Amygdala (tissue), 56 donors: ENCODE data around the gene ILDR2.
A peak's percentile ranks its signal among the peaks of the same experiment; 100 is the strongest.

Experiments
- DNase-seq, 56 donors: peaks; one replicate each; lab custom pipeline; 2025; lab: John Stamatoyannopoulos, UW

ILDR2 gene

DNA sequence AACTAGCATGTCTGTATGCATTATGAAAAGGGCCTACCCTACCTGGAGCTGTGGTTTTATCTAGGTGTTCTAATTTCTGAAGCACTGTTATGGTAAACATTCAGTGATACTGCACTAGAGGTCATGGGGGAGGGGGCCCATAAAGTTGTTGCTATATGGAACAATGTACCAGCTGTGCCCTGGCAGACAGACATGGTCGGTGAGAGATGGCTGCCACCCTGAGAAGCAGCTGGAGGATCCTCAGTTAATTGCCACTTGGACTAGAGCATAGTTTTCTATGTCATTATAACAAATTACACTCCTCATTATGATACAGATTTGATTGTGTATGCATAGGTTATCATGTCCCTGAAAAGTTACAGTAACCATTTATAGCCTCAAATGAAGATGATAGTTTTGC, 45.4 kb downstream of the ILDR2 start:
- no peak for DNase-seq

DNA sequence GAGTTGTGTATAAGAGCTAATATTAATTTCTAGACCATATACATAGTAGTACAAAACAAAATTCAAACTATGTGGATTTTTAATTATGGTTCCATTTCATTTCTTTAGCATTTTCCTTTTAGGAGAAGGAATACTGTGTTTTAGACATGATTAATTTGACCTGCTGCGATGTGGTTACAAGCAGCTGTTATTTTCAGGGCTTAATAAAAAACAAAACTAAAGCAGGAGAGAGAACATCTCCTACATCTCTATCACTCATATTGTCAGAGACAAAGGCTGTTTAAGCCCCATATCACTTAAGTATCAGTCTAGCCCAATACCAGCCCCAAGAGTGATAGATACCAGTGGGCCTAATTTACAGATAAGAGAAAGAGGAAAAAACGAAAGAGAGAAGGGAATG, 47.6 kb downstream of the ILDR2 start:
- no peak for DNase-seq

DNA sequence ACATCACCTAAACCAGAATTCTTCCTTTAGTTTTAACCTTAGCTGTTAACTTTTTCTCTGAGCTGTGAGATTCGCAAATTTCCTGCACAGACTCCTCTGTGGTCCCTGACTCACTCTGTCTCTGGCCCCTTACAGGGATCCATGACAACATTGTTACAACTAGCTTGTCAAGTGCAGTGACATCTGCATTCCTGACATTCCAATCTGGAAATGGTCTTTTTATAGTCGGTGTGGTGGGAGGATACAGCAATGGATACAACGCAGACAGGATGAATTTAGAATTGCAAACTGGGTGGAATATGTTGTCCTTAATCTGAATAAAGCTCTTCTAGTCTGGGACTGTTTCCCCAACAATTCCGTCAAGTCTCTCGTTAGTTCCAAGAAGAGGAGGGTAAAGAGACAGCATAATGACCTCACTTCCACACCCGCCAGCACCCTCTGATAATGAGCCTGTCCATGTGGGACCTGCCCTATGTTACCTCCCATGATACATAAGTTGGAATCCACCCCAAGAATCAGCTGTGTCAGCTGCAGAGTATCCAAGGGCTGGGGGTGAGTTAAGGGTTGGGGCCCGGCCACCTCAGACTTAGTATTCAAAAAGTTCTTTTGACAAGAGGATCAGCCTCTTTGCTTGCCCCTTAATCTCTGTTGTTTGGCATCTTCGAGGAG, 49.4 kb downstream of the ILDR2 start:
- DNase-seq: peak in 3 of 56 donors; percentile 14 to 28 (median 19)

DNA sequence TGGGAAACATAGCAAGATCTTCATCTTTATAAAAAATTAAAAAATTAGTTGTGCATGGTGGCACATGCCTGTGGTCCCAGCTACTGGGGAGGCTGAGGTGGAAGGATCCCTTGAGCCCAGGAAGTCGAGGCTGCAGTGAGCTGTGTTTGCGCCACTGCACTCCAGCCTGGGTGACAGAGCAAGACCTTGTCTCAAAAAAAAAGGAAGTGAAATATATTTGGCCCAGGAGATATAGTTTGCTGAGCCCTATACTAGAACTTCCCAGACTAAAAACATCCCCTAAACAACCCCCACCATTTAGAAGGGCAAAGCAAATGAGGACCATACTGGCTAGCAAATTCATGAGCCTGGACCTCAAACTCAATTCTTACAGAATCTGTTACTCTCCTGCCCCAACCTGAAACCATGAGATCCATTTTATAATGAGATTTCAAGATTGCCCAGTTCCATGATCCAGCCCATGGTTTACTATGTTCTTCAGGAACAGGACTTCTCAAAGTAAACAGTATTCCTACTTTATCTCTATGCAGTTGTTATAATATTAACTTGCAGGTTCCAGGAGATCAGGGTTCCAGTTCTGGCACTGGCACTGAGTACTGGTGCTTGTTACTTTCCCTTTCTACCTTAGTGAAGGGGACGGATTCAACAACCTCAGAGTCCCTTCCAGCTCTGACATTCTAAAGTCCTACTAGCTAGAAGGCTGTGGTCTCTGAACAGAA, 50.4 kb downstream of the ILDR2 start:
- no peak for DNase-seq

DNA sequence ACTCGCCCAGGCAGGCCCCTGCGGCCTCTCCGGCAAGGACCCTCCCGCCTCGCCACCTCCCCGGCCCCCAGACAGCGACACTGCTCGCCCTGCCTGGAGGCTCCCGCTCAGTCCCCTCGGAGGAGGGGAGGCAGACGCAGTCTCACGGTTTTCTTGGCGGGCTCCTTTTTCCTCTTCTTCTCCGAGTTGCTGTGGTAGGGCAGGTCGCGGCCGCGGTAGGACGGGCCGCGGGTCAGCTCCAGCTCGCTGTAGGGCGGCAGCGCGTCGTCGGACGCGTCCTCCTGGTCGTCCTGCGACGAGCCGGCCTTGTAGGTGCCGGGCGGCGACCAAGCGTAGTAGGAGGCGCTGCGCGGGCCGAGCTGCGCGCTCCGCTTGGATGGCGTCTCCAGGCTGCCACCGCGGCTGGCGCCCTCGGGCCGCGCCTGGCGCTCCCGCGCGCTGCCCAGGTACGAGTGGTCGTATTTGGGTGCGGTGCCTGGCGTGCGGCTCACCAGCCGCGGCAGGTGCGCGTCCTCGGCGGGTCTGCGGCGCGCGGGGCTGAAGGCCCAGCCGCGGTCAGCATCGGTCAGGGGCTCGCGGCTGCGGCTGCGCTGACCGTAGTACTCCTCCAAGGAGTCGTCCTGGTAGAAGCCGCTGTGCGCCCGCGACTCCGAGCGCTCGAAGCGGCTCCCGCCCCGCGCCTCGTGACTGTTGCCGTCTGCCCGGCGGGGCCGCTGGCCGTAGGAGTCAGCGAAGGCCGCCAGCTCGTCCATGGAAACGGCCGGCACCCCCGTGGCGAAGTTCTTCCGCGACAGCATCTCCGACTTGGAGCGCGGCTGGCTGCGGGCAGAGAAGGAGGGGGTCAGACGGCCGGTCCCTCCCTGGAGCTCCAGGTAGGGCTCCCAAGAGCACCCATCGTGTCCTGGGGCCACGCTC, 54.5 kb downstream of the ILDR2 start:
- DNase-seq: no peak

DNA sequence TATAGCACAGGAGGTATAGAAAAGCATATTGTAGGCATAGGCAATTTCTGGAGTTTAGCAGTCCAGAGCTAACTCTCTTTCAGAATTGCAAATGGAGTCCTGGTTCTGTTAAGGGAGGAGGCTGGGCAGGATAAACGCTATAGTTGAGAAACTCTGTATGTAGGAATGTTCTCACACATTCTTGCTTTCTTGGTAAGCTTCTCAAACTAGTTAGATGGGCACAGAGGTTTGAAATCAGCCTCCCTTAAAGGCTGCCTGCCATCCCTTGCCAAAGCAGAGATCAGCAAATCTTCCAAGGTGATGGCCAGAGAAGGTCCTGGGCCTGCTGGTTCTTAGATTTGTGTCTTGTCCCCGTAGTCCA, 56.4 kb downstream of the ILDR2 start:
- DNase-seq: no peak

DNA sequence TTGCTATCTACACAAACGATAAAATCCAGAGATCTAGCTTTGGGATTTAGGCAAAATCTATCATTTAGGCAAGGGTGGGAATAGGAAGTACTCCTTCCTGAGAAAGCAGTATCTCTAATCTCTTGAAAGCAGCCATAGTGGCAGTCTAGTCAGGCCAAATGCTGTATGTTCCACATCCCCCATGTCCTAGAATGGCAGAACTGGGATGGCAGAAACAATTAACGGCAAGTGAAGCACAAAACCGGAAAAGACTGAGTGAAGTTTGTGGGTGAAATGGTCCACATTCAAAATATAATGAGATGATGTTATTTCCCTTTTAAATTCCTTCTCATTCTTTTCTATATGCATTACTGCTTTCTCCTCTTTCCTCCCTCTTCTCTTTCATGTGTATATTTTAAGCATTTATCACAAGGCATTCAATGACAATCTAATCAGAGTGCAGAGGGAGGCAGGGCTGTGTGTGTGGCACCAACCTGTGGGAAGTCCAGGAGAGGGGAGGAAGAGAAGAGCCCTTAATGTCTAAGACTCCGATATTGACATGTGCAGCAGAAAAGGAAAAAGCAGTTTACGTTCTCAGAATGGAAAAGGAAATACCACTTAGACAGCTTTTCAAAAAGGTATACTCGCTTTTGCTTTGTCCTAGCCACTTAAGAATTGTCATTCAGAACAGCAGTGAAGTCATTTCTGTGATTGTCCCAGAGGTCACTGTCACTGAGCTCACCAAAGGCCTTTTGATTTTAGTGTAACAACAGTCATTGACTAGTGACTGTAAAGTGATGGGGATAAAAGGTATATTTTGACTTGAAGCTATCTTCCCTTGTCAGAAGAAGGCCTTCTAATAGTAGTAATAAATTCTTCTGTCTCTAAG, 57.0 kb downstream of the ILDR2 start:
- DNase-seq: no peak

DNA sequence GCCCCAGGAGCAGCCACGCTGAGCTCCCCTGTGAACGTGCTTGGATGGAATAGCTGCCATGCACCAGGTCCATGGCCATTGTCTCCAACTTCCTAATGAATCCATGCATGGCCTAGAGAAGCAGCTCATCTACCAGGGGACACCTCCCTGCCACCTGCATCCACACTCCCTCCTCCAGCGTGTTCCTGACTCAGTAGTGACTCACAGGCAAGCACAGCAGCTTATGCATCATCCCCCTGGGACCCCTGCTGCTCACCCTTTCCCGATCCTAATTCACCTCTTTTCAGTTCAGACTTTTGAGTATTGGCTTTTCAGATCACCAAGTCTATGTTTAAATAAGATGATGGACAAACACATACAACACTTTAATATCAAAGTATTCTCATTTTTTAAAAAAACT, 59.4 kb downstream of the ILDR2 start:
- no peak for DNase-seq

DNA sequence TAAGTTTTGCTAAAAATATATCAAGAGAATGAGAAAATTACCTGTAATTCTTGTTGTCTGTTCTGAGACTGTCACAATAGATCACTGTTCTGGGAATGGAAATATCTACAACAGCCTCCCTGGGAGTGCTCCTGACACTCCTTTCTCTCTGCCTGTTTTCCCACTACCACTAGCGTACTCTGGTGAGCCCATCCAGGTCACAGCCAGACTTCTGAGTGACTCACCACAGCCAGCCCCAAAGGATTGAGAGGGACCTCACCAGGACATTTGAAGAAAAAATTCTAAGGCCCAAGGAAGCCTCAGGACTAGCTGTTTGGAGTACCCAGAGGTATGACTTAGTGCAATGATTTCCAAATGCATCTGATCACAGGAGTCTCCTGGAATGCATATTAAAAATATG, 60.3 kb downstream of the ILDR2 start:
- no peak for DNase-seq

DNA sequence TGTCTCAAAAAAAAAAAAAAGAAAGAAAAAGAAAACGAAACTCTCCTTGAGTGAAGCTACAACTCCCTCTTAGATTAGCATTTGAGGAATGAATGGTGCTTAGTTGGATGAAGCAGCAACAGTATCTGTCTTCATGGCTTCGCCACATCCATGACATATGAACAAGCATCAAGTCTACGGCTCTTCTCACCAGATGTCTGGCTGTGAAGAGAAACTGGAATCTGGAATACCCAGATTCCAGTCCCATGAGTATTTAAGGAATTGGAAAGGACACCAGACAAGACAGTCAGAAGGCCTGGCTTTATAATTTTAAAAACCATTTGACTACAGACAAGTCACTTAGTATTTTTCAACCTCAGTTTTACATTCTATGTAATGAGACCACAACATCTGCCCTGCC, 61.2 kb downstream of the ILDR2 start:
- DNase-seq: no peak

DNA sequence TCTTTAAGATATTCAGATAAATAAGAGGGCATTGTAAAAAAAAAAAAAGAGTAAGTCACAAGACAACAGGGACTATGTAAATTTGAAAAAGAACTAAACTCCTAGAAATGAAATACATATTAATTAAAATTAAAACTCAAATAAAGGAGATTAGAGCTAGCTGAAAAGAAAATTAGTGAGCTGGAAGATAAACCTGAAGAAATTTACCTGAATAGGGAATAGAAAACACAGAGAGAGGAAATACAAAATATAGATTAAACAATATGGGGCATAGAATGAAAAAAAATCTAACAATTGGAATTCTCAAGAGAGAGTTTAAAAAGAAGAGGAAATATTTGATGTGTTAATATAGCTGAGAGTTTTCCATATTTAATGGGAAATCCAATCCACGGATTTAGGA, 63.7 kb downstream of the ILDR2 start:
- no peak for DNase-seq

DNA sequence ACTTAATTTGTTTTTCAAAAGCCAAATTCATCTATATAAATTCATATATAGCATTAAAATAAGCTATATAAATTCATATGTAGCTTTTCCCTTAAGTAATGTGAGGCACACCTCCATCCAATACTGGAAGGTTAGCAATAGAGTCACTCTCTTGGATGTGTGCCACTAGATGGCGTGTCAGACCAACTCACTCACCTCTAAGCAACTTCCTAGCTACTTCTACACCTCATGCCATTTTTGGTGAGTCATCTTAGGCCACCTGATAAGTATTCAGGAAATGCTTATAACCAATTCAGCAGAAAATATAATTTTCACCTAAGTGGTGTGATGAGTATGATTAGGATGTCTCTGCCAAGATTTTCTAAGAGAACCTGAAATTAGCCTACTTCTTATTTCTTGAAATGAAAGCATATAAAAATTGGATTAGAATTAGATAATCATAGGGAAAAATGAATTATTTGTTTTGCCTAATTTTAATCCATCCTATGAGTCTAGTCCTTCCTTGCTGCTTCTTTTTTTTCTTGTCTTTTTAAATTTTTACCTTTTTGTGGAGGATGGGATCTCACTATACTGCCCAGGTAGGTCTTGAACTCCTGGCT, 64.8 kb downstream of the ILDR2 start:
- peak in 39 of 56 donors; percentile 1 to 80 (median 29) for DNase-seq

DNA sequence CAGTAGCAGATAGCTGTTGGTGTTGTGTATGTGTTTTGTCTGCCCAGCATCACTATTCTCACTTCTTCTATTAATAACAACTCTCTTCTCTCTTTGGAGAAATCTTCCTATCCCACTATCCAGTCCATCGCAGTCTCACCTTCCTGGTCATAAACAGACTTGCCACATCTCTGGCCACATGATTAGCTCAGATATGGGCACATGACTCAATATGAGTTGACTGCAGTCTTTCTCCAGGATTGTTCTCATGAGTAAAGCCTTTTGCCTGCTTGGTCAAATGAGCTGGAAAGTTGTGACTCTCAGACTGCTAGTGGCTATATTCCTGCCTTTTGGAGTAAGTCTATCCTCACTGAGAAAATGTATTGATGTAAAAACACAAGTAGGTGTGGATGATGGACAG, 66.4 kb downstream of the ILDR2 start:
- DNase-seq: no peak

DNA sequence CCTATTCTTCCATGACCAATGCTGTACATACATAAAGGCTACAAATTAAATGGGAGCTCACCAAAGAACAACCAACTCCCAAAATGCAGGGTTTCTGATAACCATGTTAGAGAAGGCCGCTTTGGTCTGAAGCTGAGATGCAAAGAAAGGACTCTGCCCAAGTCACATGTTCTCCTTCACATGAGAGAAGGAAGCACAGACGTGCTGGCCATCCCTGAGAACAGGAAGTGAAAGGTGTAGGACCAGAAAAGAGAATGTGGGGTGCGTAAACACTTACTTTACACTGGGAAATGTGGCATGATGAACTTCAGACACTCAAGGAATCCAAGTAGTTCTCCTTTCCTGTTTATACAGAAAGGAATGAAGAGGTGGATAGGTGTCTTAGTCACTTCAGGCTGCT, 67.6 kb downstream of the ILDR2 start:
- no peak for DNase-seq

DNA sequence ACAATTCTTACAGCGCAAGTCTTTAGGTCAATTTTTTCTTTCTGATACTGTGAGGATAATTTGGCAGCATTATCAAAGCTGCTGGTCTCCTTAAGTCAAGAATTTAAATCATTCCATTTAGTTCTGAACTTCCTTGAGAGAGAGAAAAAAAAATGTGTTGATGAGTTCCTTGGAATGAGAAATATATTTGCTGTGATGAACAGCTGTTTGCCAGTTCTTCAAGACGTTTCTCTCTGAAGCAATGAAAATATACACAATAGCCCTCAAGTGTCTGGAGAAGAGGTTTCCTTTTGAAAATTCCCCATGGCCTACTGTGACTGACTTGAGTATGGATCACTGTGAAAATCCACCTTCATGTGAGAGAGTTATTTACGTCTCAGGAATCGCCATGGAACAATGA, 68.3 kb downstream of the ILDR2 start:
- DNase-seq: no peak

DNA sequence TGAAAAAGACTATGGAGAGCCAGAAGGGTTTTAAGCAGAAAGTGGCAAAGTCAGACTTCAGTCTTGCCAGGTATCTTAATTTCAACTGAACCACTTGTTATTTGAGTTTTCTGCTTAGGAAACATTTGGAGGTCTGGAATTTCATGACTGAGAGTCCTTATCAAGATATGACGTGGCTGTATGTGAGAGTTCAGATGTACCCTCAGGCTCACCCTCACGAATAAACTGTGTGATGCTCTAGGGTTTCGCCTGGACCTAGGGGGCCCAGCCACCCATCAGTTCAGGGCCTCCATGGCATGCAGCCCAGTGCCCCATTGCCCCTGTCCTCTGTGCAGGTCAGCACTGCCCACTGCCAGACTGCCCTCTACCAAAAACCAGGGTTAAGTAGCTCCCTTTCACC, 68.7 kb downstream of the ILDR2 start:
- DNase-seq: no peak

DNA sequence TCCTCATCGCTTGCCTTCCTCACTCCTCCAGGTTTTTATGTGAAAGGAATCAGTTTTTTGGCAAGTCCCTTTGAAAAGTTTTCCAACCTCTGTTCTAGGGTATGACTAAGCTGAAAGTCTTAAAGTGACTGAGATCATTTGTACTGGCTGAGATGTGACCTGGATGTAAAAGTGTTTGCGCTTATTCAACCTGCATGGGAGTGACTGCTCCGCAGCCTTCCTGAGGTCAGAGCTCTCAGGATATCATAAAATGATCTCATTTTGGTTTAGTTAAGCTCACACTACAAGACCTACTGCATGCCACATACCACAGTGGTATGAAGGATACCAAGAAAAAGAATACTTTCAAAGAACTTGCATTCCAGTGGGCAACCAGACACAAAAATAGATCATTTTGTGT, 69.4 kb downstream of the ILDR2 start:
- DNase-seq: no peak

DNA sequence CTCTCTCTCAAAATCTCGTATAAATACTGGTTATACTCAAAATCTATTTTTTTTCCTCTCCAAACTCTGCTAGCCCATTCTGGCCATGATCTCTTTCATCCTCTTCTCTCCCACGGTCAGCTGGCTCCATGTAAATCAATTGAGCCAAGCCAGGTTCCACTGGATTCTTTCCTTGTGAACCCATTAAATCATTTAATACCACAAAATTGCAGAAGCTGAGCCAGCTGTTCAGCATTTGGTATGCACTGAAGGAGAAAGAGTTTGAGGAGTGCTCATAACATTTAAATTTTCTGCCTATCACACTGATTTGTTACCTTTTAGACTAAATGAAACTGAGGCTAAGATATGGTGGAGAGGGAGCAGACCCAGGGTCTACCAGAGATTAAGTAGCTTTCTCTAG, 70.2 kb downstream of the ILDR2 start:
- no peak for DNase-seq

DNA sequence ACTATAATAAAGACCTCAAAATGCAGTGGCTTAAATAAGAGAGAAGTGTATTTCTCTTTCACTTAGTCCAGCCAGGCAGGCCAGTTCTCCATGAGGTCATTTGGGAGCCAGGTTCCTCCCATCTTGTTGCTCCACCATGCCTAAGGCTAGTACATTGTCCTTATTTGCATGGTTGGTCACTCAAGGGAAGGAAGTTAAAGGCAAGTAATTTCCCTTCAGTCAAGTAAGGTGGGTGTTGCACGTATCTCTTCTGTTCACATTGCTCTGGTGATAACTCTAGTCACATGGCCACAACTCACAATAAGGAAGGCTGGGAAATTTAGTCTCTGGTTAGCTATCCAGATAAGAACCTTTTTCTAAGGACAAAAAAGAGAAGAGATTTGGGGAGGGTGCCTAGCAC, 72.1 kb downstream of the ILDR2 start:
- no peak for DNase-seq

DNA sequence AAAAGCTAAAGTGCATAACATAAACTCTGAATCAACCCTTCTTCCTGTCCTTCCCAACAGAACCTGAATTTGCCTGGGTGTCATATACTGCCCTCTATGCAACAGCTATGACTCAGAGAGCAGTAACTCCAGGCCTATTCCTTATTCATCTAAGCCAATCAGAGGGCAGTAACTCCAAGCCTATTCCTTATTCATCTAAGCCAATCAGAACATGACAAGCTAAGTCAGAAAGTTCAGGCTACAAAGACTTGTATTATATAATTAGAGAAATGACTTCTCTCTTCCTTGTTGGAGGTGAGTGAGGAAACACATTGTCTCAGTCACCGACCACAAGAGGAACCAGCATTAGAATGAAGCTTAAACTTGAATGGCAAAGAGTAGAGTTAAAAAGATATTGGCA, 73.1 kb downstream of the ILDR2 start:
- no peak for DNase-seq
